IMR-90 (cell line): ENCODE measurements around the gene S100A4. TPM values are rescaled to one million over a fixed set of nuclear protein-coding genes. Genes with fewer than 3 reads are reported as not detected.

ENCODE experiments used
- ATAC-seq: fragments of 200-7000 bp; cut with Tn5 transposase; 2 replicates; pipeline ENCODE4 v1.9.1; 2020; ENCODE audit warnings: low read depth, mild to moderate bottlenecking, moderate library complexity
- Bru-seq: library from RNA; stranded (reverse); fragments of 400-500 nt; gene quantifications from one replicate; lab custom pipeline; 2021; lab: Mats Ljungman, UMichigan
- BruChase-seq, 2 experiments: library from RNA; stranded (reverse); fragments of 400-500 nt; gene quantifications; one replicate each; lab custom pipeline; 2021; lab: Mats Ljungman, UMichigan
- BruUV-seq: library from RNA; stranded (reverse); fragments of 400-500 nt; replicated peaks from 2 replicates; lab custom pipeline; 2021; lab: Mats Ljungman, UMichigan
- CTCF ChIA-PET: fragments of 300-600 bp; formaldehyde crosslinking; extraction: SDS; loops from one replicate; lab custom pipeline; 2021; ENCODE audit warnings: antibody characterized with exemption; lab: Yijun Ruan, JAX
- POLR2A ChIA-PET: fragments of 300-600 bp; sonication (Branson Sonifier 250); formaldehyde crosslinking; loops from one replicate; lab custom pipeline; 2022; ENCODE audit warnings: antibody characterized with exemption; ENCODE audit not compliant: unreplicated experiment; lab: Charles Lee
- DNase-seq: peaks from one replicate; pipeline ENCODE4 v3.0.0; 2013
- H2AFZ ChIP-seq: replicated peaks from 2 replicates; pipeline ENCODE3; 2013; ENCODE audit warnings: low read length, mild to moderate bottlenecking; ENCODE audit not compliant: poor library complexity
- H2AK5ac ChIP-seq: 2 replicates; pipeline ENCODE4 v1.6.1; 2013; ENCODE audit warnings: low read depth, low read length, inconsistent platforms
- H2AK9ac ChIP-seq: replicated peaks from 2 replicates; pipeline ENCODE3; 2013; ENCODE audit warnings: mild to moderate bottlenecking, low read depth, low read length, moderate library complexity; ENCODE audit not compliant: poor library complexity
- H2BK120ac ChIP-seq: 2 replicates; pipeline ENCODE4 v1.6.1; 2013; ENCODE audit warnings: low read depth, low read length, inconsistent platforms
- H2BK15ac ChIP-seq: 3 replicates; pipeline ENCODE4 v1.6.1; 2013; ENCODE audit warnings: low read depth, low read length, inconsistent platforms
- H2BK20ac ChIP-seq: 2 replicates; pipeline ENCODE4 v1.6.1; 2013; ENCODE audit warnings: low read depth, mild to moderate bottlenecking, inconsistent platforms, low read length, moderate library complexity
- H2BK5ac ChIP-seq: 2 replicates; pipeline ENCODE4 v1.6.1; 2013; ENCODE audit warnings: mild to moderate bottlenecking, low read depth, low read length, inconsistent platforms; ENCODE audit not compliant: poor library complexity, severe bottlenecking
- H3K14ac ChIP-seq: replicated peaks from 2 replicates; pipeline ENCODE4 v1.6.1; 2013; ENCODE audit warnings: low read depth, low read length, inconsistent platforms
- H3K18ac ChIP-seq: 2 replicates; pipeline ENCODE4 v1.6.1; 2013; ENCODE audit warnings: low read depth, low read length, control low read depth
- H3K23ac ChIP-seq: 2 replicates; pipeline ENCODE4 v1.6.1; 2013; ENCODE audit warnings: low read depth, low read length, inconsistent platforms
- H3K27ac ChIP-seq: 2 replicates; pipeline ENCODE4 v1.5.1; 2013; ENCODE audit warnings: mild to moderate bottlenecking, control low read depth, low read length; ENCODE audit not compliant: insufficient read depth
- H3K27me3 ChIP-seq: 2 replicates; pipeline ENCODE4 v1.6.1; 2013; ENCODE audit warnings: low read length; ENCODE audit not compliant: control insufficient read depth, insufficient read depth
- H3K36me3 ChIP-seq: 2 replicates; pipeline ENCODE4 v1.6.1; 2013; ENCODE audit warnings: low read length, mixed read lengths; ENCODE audit not compliant: control insufficient read depth, insufficient read depth
- H3K4ac ChIP-seq: 2 replicates; pipeline ENCODE4 v1.6.1; 2013; ENCODE audit warnings: low read depth, low read length, inconsistent platforms
- H3K4me1 ChIP-seq: 2 replicates; pipeline ENCODE4 v1.6.1; 2013; ENCODE audit warnings: low read length, mixed read lengths; ENCODE audit not compliant: control insufficient read depth, insufficient read depth
- H3K4me2 ChIP-seq: 2 replicates; pipeline ENCODE4 v1.6.1; 2013; ENCODE audit warnings: low read depth, mild to moderate bottlenecking, control low read depth, low read length, moderate library complexity
- H3K4me3 ChIP-seq: 2 replicates; pipeline ENCODE4 v1.5.1; 2013; ENCODE audit warnings: low read depth, mild to moderate bottlenecking, control low read depth, low read length, moderate library complexity; ENCODE audit not compliant: insufficient read depth
- H3K56ac ChIP-seq: 2 replicates; pipeline ENCODE4 v1.6.1; 2013; ENCODE audit warnings: low read length, inconsistent platforms; ENCODE audit not compliant: insufficient read depth; ENCODE audit errors: extremely low read depth
- H3K79me1 ChIP-seq, 2 experiments: 2 replicates each; pipeline ENCODE4 v1.6.1; 2013; ENCODE audit warnings: low read length in 2 of 2, inconsistent platforms in 1 of 2, low read depth in 1 of 2
- H3K9ac ChIP-seq: 2 replicates; pipeline ENCODE4 v1.6.1; 2013; ENCODE audit warnings: low read depth, low read length, control low read depth
- H3K9me1 ChIP-seq: 2 replicates; pipeline ENCODE4 v1.6.1; 2013; ENCODE audit warnings: low read length, inconsistent platforms; ENCODE audit not compliant: insufficient read depth
- H3K9me3 ChIP-seq: 2 replicates; pipeline ENCODE4 v1.6.1; 2013; ENCODE audit warnings: low read length; ENCODE audit not compliant: control insufficient read depth, insufficient read depth
- H4K20me1 ChIP-seq: 2 replicates; pipeline ENCODE4 v1.6.1; 2013; ENCODE audit warnings: low read length, inconsistent platforms; ENCODE audit not compliant: insufficient read depth
- H4K5ac ChIP-seq: 2 replicates; pipeline ENCODE4 v1.6.1; 2013; ENCODE audit warnings: mild to moderate bottlenecking, low read depth, low read length, control low read depth
- H4K8ac ChIP-seq, 2 experiments: 2 replicates each; pipeline ENCODE4 v1.6.1; 2013; ENCODE audit warnings: low read depth in 2 of 2, low read length in 2 of 2, control low read depth in 1 of 2, inconsistent platforms in 1 of 2
- H4K91ac ChIP-seq: 2 replicates; pipeline ENCODE4 v1.6.1; 2013; ENCODE audit warnings: low read depth, low read length, inconsistent platforms; ENCODE audit not compliant: insufficient read depth
- CEBPB ChIP-seq: IDR thresholded peaks from 2 replicates; pipeline ENCODE4 v1.6.1; 2012; ENCODE audit warnings: low read depth, low read length, improper control_type of control experiment
- MAZ ChIP-seq: IDR thresholded peaks from 2 replicates; pipeline ENCODE4 v1.6.1; 2012; ENCODE audit warnings: low read depth, mild to moderate bottlenecking, low read length, improper control_type of control experiment, moderate library complexity, borderline replicate concordance
- MXI1 ChIP-seq: IDR thresholded peaks from 2 replicates; pipeline ENCODE4 v1.6.1; 2012; ENCODE audit warnings: low read depth, mild to moderate bottlenecking, low read length, moderate library complexity, borderline replicate concordance
- NFE2L2 ChIP-seq: fragments of 150-350 bp; IDR thresholded peaks from 2 replicates; pipeline ENCODE4 v1.6.1; 2016; ENCODE audit warnings: low read depth, mild to moderate bottlenecking, low read length
- POLR2A ChIP-seq: IDR thresholded peaks from 2 replicates; pipeline ENCODE4 v1.6.1; 2012; ENCODE audit warnings: mild to moderate bottlenecking, low read depth, low read length
- RAD21 ChIP-seq: IDR thresholded peaks from 2 replicates; pipeline ENCODE4 v1.6.1; 2012; ENCODE audit warnings: low read length, improper control_type of control experiment
- WGBS, 2 experiments: methylation state at CpG; one replicate each; pipeline versions ENCODE4 v1.1.5 to v1.1.7; 2013; ENCODE audit warnings: missing lambda C conversion rate in 2 of 2; ENCODE audit not compliant: insufficient read length in 1 of 2; ENCODE audit errors: extremely low coverage in 2 of 2; 5-methylcytosine and 5-hydroxymethylcytosine counted together
- dilution Hi-C: fragments of 300-500 bp; cut with HindIII; formaldehyde crosslinking; loops from one replicate; pipeline ENCODE4 v1.14.3; 2018; ENCODE audit warnings: low sequenced_read_pairs; ENCODE audit not compliant: unreplicated experiment
- in situ Hi-C: fragments of 300-500 bp; cut with MboI; formaldehyde crosslinking; loops from 3 replicates; pipeline ENCODE4 v1.14.3; 2019; ENCODE audit warnings: low sequenced_read_pairs, inconsistent platforms, mixed read lengths
- intact Hi-C: fragments of 100-400 bp; cut with micrococcal nuclease; formaldehyde crosslinking; loops from 2 replicates; pipeline ENCODE4 v1.10.0; 2022
- long read RNA-seq: library from polyadenylated mRNA; unstranded; transcript quantifications from one replicate; pipeline ENCODE4 v2.0.0, GENCODE V29; 2021; ENCODE audit not compliant: unreplicated experiment
- polyA plus RNA-seq, 3 experiments: library from polyadenylated mRNA; depleted of rRNA; stranded (reverse); fragments of >200 nt; gene quantifications; 2 replicates each; pipeline ENCODE4 v1.2.3, GENCODE V29; 2012; ENCODE audit warnings: low replicate concordance in 1 of 3
- total RNA-seq: library from RNA; depleted of rRNA; stranded (reverse); fragments of >200 nt; gene quantifications from 2 replicates; pipeline ENCODE4 v1.2.3, GENCODE V29; 2012; rRNA removed

Gene S100A4
- total RNA-seq, result 5.6 and 7.5 TPM in 2 replicates
- polyA plus RNA-seq (2012; rRNA removed), result 15.0 and 16.6 TPM in 2 replicates
- 17.1 and 25.7 TPM in 2 replicates for polyA plus RNA-seq (2012; cell fraction: cytosol; rRNA removed)
- 3.3 and 5.2 TPM in 2 replicates for polyA plus RNA-seq (2012; cell fraction: nucleus; rRNA removed; ENCODE audit: low replicate concordance)
- percentile 25 among the genes with signal in this experiment for Bru-seq, nascent RNA
- BruChase-seq, experiment 1, labeled RNA remaining after a 6-hour chase, result percentile 28 among the genes with signal in this experiment
- BruChase-seq, experiment 2, labeled RNA remaining after a 2-hour chase, result percentile 26 among the genes with signal in this experiment
- long read RNA-seq, partial matches to known transcripts, result 0 of 2 reads
- long read RNA-seq, other reads (novel, unspliced or antisense), result 0 of 2 reads

DNA sequence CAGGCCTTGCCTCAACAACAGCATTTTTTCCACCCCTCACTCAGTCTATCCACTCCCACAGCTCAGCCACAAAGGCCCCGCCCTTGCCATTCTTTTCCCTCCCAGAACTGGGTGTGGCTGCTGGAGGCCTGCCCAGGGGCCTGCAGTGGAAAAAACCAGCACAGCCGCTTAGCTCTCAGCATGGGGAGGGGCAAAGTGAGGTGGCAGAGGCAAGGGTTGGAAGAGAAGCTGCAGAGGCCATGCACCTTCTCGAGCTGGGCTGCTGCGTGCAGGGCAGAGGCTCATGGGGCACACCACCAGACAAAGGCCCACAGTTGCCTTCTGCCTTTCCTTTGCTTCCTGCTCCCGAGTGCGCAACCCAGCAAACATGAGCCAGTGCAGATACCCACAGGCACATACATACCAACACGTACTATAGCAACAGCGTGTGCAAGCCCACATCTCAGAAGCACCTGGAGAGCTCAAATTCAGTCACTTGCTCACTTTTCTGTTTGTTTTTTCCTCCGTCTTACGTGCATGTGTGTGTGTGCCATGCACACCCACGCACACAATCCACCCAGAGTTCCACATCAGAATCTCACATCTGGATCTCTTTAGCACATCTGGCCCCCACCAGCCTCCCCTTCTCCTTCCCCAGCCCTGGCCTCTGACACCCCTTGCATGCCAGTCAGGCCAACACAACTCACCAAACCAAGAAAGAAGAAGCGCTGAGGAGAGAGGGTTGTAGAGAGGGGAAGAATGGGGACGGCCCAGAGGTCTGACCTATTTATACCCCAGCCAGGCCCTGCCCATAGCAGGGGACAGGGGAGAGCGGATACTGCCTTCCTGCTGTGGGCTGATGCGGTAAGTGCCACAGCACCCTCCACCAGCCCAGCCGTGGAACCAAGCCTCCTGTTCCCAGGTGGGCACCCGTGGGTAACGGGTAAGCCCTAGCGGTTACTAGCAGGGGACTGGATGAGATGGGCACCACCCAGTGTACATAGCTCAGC is at the start of gene S100A4:
S100A4 (minus strand) TSS at position 740 of the 989 bp plus-strand sequence. CDS start 1,012 bp downstream, outside the sequence.
- Histone ChIP-seq H3K4me3 (no peak within 1 kb of the TSS), H2BK120ac (peak within 1 kb of the TSS; percentile 97), H3K4ac (peak within 1 kb of the TSS; percentile 99), H4K8ac (peak within 1 kb of the TSS; percentile 74 to 96), H2BK20ac (peak within 1 kb of the TSS; percentile 77), H2AK9ac (peak within 1 kb of the TSS; percentile 99), H3K4me2 (peak within 1 kb of the TSS; percentile 17; the same call in 1 of the 2 replicates), H2BK5ac (peak within 1 kb of the TSS; percentile 78), H3K9ac (peak within 1 kb of the TSS; percentile 44; the same call in 1 of the 2 replicates), H3K79me1 (peaks cover 0 to 35% of the 10 kb centered on the region in 2 experiments; a peak in 3 of 4 replicates), H3K4me1 (peaks cover 40% of the 10 kb centered on the region), H3K9me3 (no peaks in the 10 kb centered on the region), H3K23ac (peak within 1 kb of the TSS; percentile 54), H4K20me1 (no peaks in the 10 kb centered on the region), H3K36me3 (no peaks in the 10 kb centered on the region), H3K14ac (peak within 1 kb of the TSS; percentile 99), H4K5ac (peak within 1 kb of the TSS; percentile 87), H4K91ac (peak within 1 kb of the TSS; percentile 94), H3K27me3 (no peaks in the 10 kb centered on the region), H3K18ac (peak within 1 kb of the TSS; percentile 56), H2AK5ac (peak within 1 kb of the TSS; percentile 98), H3K9me1 (peaks cover 56% of the 10 kb centered on the region), H2AFZ (peak within 1 kb of the TSS; percentile 82), H3K56ac (no peak within 1 kb of the TSS), H2BK15ac (peak within 1 kb of the TSS; percentile 79; the same call in 2 of the 3 replicates), H3K27ac (peak within 1 kb of the TSS; percentile 81)
- TF ChIP-seq POLR2A (no peak), NFE2L2 (no peak), MAZ (peak; percentile 78; the same call in 1 of the 2 replicates), CEBPB (0 out of 2 replicates have a peak, but pooled peaks have one; percentile 21), MXI1 (0 out of 2 replicates have a peak, but pooled peaks have one; percentile 11), RAD21 (no peak)
- DNase-seq, result peak; percentile 83
- WGBS, 2 experiments, result 42% methylated on average over 7 of the region's 19 CpGs; no CpG with 5 or more reads in 1 of the 2 experiments
- ChIA-PET CTCF (interaction anchor here (1.2 to 1.5 kb wide), 2 partner anchors 9 to 12 kb away, joined by 3 to 4 read pairs; no protein-coding TSS in a partner anchor), POLR2A (interaction anchor here (0.7 to 1.8 kb wide), 4 partner anchors 9 to 21 kb away, joined by 3 to 9 read pairs (median 4); partner anchors contain the start of gene S100A6)
- ATAC-seq, result peak; percentile 79
- in situ Hi-C loops, result loop anchor here (25.0 kb wide), 1 partner anchor 417 kb away; the partner anchor contains the start of genes CREB3L4, CRTC2 and SLC39A1
- no TSS peak for BruUV-seq
- dilution Hi-C loops, result no loop called here
- intact Hi-C loops, result no loop called here
